Left cardiac atrium (tissue), 4 donors: ENCODE measurements around the gene PCDHB15. TPM values are rescaled to one million over a fixed set of nuclear protein-coding genes. Genes with fewer than 3 reads are reported as not detected.
"Not testable (repeated sequence)": the region's sequence is repeated elsewhere in the genome, so short reads cannot be mapped to it uniquely, and the experiment has no call there.

Experiments
- ATAC-seq, 2 donors: fragments of 200-7000 bp; cut with Tn5 transposase; one replicate each; pipeline ENCODE4 v1.9.1; 2020; ENCODE audit warnings: mild to moderate bottlenecking in 2 of 2, moderate library complexity in 2 of 2
- DNase-seq: peaks from one replicate; pipeline ENCODE4 v3.0.0-alpha.2; 2020
- intact Hi-C, 2 donors: fragments of 100-400 bp; cut with DNase I; formaldehyde crosslinking; loops; one replicate each; pipeline versions ENCODE4 v1.14.1 to v1.15.1; 2022 to 2023
- total RNA-seq, 2 donors: library from RNA; stranded (reverse); fragmentation: NEBNext Ultra II Directional; extraction: Animal tissue kit (Norgen Biotek cat#: 25700); gene quantifications; one replicate each; pipeline ENCODE4 v1.2.1, GENCODE V29; 2021
- donor health status: DM: no; HTN: yes; CAD: no.
- donor health status: DM: no; HTN: yes; CAD: no; lungs with severe emphysema.
- donor health status: DM: yes; HTN: yes; CAD: no.
- donor health status: Dilated cardiomyopathy.

PCDHB15 gene
- total RNA-seq, 2 donors from 2014 or later = 4.5 to 5.7 TPM

- intact Hi-C loops = no loop called here
- ATAC-seq = no peak
- no peak for DNase-seq
Observed at GRCh38 chr5:141236516-141237313, 8.5 kb upstream of the PCDHB15 start.

- no peak for DNase-seq
- ATAC-seq = no peak
- intact Hi-C loops = no loop called here
Observed at GRCh38 chr5:141241496-141241895, 3.7 kb upstream of the PCDHB15 start.

- DNase-seq, ATAC-seq, intact Hi-C loops: not testable (repeated sequence)
Observed at GRCh38 chr5:141246971-141247370, 1.8 kb downstream of the PCDHB15 start.

- ATAC-seq, intact Hi-C loops, DNase-seq: not testable (repeated sequence)
Observed at GRCh38 chr5:141247434-141247833, 2.2 kb downstream of the PCDHB15 start.

GRCh38 chr5:141250576-141250975 lies 5.4 kb downstream of the PCDHB15 start:
- no peak for ATAC-seq
- no peak for DNase-seq
- intact Hi-C loops = no loop called here

- no peak for DNase-seq
- intact Hi-C loops = no loop called here
- ATAC-seq = no peak
Observed at GRCh38 chr5:141258464-141258863, 13.3 kb downstream of the PCDHB15 start.

GRCh38 chr5:141258948-141259347 lies 13.8 kb downstream of the PCDHB15 start:
- DNase-seq (no peak), ATAC-seq (no peak)
- intact Hi-C loops = no loop called here

GRCh38 chr5:141260458-141261237 lies 15.5 kb downstream of the PCDHB15 start:
- DNase-seq (no peak), ATAC-seq (no peak)

GRCh38 chr5:141261238-141261546 lies 16.0 kb downstream of the PCDHB15 start:
- DNase-seq (no peak), ATAC-seq (no peak)
- intact Hi-C loops = no loop called here

More at GRCh38 chr5:141260458-141261237, 15.5 kb downstream of the PCDHB15 start:
- intact Hi-C loops = no loop called here

- DNase-seq (no peak), ATAC-seq (no peak)
- intact Hi-C loops = no loop called here
Observed at GRCh38 chr5:141269195-141269594, 24.0 kb downstream of the PCDHB15 start.

- intact Hi-C loops = no loop called here
- ATAC-seq (no peak), DNase-seq (no peak)
Observed at GRCh38 chr5:141272906-141273305, 27.7 kb downstream of the PCDHB15 start.

- no peak for DNase-seq
- intact Hi-C loops = no loop called here
- no peak for ATAC-seq
Observed at GRCh38 chr5:141298376-141298775, 53.2 kb downstream of the PCDHB15 start.

Other genes with a start within 250 kb of the PCDHB15 start
- not detected for gene PCDHB1, start 194.0 kb upstream of the PCDHB15 start, total RNA-seq
- gene PCDHB2, start 150.8 kb upstream of the PCDHB15 start, total RNA-seq = 1 to 10 TPM; 2.9 to 3.1 TPM
- gene PCDHB3, start 144.9 kb upstream of the PCDHB15 start, total RNA-seq = 1 to 10 TPM; 1.3 to 1.9 TPM
- 1 to 10 TPM; 1.6 to 2.4 TPM for gene PCDHB4, start 123.6 kb upstream of the PCDHB15 start, total RNA-seq
- gene PCDHB5, start 110.2 kb upstream of the PCDHB15 start, total RNA-seq = 1 to 10 TPM; 2.7 to 3.1 TPM
- under 1 TPM; 0.71 to 0.86 TPM for gene PCDHB6, start 95.3 kb upstream of the PCDHB15 start, total RNA-seq
- 1 to 10 TPM; 1.0 to 1.7 TPM for gene PCDHB7, start 72.8 kb upstream of the PCDHB15 start, total RNA-seq
- 1 to 10 TPM; 2.6 to 6.1 TPM for gene PCDHB8, start 67.6 kb upstream of the PCDHB15 start, total RNA-seq
- gene PCDHB16, start 63.0 kb upstream of the PCDHB15 start, total RNA-seq = 1 to 10 TPM; 2.6 to 3.1 TPM
- gene PCDHB9, start 58.2 kb upstream of the PCDHB15 start, total RNA-seq = 1 to 10 TPM; 2.5 to 4.3 TPM
- gene PCDHB10, start 53.0 kb upstream of the PCDHB15 start, total RNA-seq = 1 to 10 TPM; 1.3 to 1.5 TPM
- gene PCDHB11, start 45.8 kb upstream of the PCDHB15 start, total RNA-seq = 1 to 10 TPM; 1.8 to 3.3 TPM
- 1 to 10 TPM; 2.4 to 2.6 TPM for gene PCDHB12, start 36.7 kb upstream of the PCDHB15 start, total RNA-seq
- 1 to 10 TPM; 3.5 to 5.3 TPM for gene PCDHB13, start 31.5 kb upstream of the PCDHB15 start, total RNA-seq
- gene PCDHB14, start 22.1 kb upstream of the PCDHB15 start, total RNA-seq = 1 to 10 TPM; 3.9 to 5.8 TPM
- not detected for gene SLC25A2, start 58.7 kb downstream of the PCDHB15 start, total RNA-seq
- gene TAF7, start 75.4 kb downstream of the PCDHB15 start, total RNA-seq = 10 to 100 TPM; 86.3 to 93.5 TPM
- 1 to 10 TPM; 1.4 to 1.8 TPM for gene PCDHGA1, start 85.1 kb downstream of the PCDHB15 start, total RNA-seq
- 1 to 10 TPM; 4.5 to 7.3 TPM for gene PCDHGA2, start 93.4 kb downstream of the PCDHB15 start, total RNA-seq
- 1 to 10 TPM; 5.0 to 5.8 TPM for gene PCDHGA3, start 98.4 kb downstream of the PCDHB15 start, total RNA-seq
- 1 to 10 TPM; 3.0 to 3.2 TPM for gene PCDHGB1, start 104.7 kb downstream of the PCDHB15 start, total RNA-seq
- gene PCDHGA4, start 109.6 kb downstream of the PCDHB15 start, total RNA-seq = 1 to 10 TPM; 4.0 to 4.3 TPM
- gene PCDHGB2, start 114.6 kb downstream of the PCDHB15 start, total RNA-seq = 1 to 10 TPM; 4.0 to 5.4 TPM
- 1 to 10 TPM; 3.5 to 4.3 TPM for gene PCDHGA5, start 118.8 kb downstream of the PCDHB15 start, total RNA-seq
- gene PCDHGB3, start 124.8 kb downstream of the PCDHB15 start, total RNA-seq = 1 to 10 TPM; 3.9 to 4.6 TPM
- 1 to 10 TPM; 3.7 to 4.4 TPM for gene PCDHGA6, start 128.5 kb downstream of the PCDHB15 start, total RNA-seq
- 1 to 10 TPM; 3.2 to 3.5 TPM for gene PCDHGA7, start 137.3 kb downstream of the PCDHB15 start, total RNA-seq
- 1 to 10 TPM; 4.4 to 4.5 TPM for gene PCDHGB4, start 142.3 kb downstream of the PCDHB15 start, total RNA-seq
- gene PCDHGA8, start 147.2 kb downstream of the PCDHB15 start, total RNA-seq = 1 to 10 TPM; 2.9 to 3.7 TPM
- 1 to 10 TPM; 6.4 to 7.7 TPM for gene PCDHGB5, start 152.6 kb downstream of the PCDHB15 start, total RNA-seq
- gene PCDHGA9, start 157.4 kb downstream of the PCDHB15 start, total RNA-seq = 1 to 10 TPM; 3.6 to 4.0 TPM
- 1 to 10 TPM; 4.9 to 5.2 TPM for gene PCDHGB6, start 162.6 kb downstream of the PCDHB15 start, total RNA-seq
- gene PCDHGA10, start 167.6 kb downstream of the PCDHB15 start, total RNA-seq = 1 to 10 TPM; 3.3 to 4.6 TPM
- gene PCDHGB7, start 172.3 kb downstream of the PCDHB15 start, total RNA-seq = 1 to 10 TPM; 7.6 to 8.8 TPM
- gene PCDHGA11, start 175.7 kb downstream of the PCDHB15 start, total RNA-seq = 1 to 10 TPM; 3.2 to 3.5 TPM
- gene PCDHGA12, start 185.1 kb downstream of the PCDHB15 start, total RNA-seq = 1 to 10 TPM; 4.5 to 6.5 TPM
- 10 to 100 TPM; 33.7 to 39.1 TPM for gene PCDHGC3, start 230.6 kb downstream of the PCDHB15 start, total RNA-seq
- 1 to 10 TPM; 1.4 to 1.7 TPM for gene PCDHGC4, start 239.6 kb downstream of the PCDHB15 start, total RNA-seq
- 1 to 10 TPM in 1 of 2 donors, under 1 TPM in 1; 0.97 to 1.7 TPM for gene PCDHGC5, start 243.7 kb downstream of the PCDHB15 start, total RNA-seq